Urinary bladder (tissue), 4 donors: ENCODE data around the gene KIF15. TPM values are rescaled to one million over a fixed set of nuclear protein-coding genes. Genes with fewer than 3 reads are reported as not detected.
"Not testable (repeated sequence)": the region's sequence is repeated elsewhere in the genome, so short reads cannot be mapped to it uniquely, and the experiment has no call there.

Source experiments
- DNase-seq: peaks from one replicate; pipeline ENCODE4 v3.0.0-alpha.2; 2015; ENCODE audit errors: extremely low spot score
- H3K27ac ChIP-seq: one replicate; pipeline ENCODE4 v1.5.1; 2013; ENCODE audit warnings: low read depth, mild to moderate bottlenecking, moderate library complexity
- H3K36me3 ChIP-seq: one replicate; pipeline ENCODE4 v1.6.1; 2013; ENCODE audit warnings: mild to moderate bottlenecking, moderate library complexity; ENCODE audit not compliant: insufficient read depth
- H3K4me1 ChIP-seq: one replicate; pipeline ENCODE4 v1.6.1; 2013; ENCODE audit warnings: mild to moderate bottlenecking, moderate library complexity; ENCODE audit not compliant: insufficient read depth
- H3K4me3 ChIP-seq: one replicate; pipeline ENCODE4 v1.5.1; 2013; ENCODE audit warnings: low read depth, low read length
- WGBS: extraction: QIAGEN DNeasy Blood & Tissue Kit; methylation state at CpG from one replicate; pipeline ENCODE4 v1.1.7; 2013; 5-methylcytosine and 5-hydroxymethylcytosine counted together
- polyA plus RNA-seq: library from polyadenylated mRNA; stranded (reverse); fragments of 200-250 nt; gene quantifications from one replicate; pipeline ENCODE4 v1.2.3, GENCODE V29; 2013
- total RNA-seq: library from RNA; depleted of rRNA; stranded (reverse); fragments of >200 nt; gene quantifications from one replicate; pipeline ENCODE4 v1.2.3, GENCODE V29; 2014
- donor health status: healthy with polysubstance abuse.
- donor health status: healthy.

The KIF15 gene
- total and polyA plus RNA-seq, 2 donors = 0.53 to 16.1 TPM

DNA sequence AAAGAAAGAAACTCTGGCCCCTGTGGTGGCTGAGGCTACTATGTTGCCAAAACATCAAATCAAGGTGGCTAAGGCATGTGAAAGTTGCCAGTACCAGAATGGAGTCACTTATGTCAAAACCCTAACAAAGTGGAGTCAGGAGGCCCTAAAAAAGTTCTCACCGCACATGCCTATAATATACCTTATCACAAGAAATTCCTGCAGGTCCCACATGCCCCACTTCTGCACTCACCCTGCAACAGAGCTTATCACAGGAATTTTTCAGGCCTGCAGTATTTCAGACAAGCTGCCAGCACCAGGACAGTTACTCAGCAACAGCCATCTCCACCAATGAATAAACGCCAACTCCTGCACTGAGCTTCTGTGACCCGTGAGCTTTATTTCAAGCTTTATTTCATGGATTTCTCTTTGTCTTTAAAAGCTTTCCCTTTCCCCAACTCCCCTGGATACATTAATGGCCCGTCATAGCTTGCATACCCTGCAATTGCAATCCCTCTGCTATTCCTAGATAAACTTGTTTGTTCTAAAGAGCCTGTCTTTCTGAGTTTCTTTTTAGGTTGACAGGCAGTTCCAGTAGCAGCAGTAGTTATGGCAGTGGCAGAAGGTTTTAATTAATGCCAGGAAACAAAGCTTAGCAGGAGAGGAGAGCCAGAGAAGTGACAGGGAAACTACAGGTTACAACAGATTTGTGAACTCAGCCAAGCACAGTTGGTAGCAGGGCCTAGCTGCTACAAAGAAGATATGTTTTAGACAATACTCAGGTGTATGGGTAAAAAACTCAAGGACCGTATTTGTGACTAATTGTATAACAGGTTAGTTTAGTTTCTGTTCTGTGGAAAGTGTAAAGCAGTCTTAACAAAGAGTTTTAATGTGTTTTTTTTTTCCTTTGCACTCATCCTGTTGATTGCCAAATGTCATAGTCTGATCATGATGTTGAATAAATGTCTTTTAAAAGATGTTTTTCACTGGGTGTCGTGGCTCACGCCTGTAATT, 84.2 kb downstream of the KIF15 start:
- Histone ChIP-seq H3K27ac (no peak overlapping the region), H3K36me3 (no peaks in the 10 kb centered on the region), H3K4me3 (no peak overlapping the region), H3K4me1 (no peaks in the 10 kb centered on the region)
- DNase-seq = no peak
- WGBS = 37% methylated on average over 7 of the region's 7 CpGs

DNA sequence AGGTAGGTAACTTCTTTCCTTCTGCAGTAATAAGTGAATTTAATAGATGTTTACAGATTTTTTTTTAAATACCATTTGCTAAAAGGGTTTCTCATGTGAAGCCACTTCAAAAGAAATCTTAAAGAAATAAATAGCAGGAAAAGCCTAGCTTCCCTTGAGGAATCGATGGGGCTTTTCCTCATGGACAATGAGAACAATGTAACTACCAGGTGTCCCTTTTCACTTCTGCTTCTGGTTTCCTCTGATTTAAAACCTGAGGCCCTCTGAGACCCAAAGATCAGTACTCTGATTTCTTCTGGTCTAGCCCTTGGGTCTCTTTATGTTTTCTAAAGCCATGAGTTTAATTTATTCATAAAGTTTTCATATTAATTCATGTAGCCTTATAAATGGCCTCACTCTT, 87.0 kb downstream of the KIF15 start:
- H3K36me3 ChIP-seq = no peaks in the 10 kb centered on the region
- WGBS = 48% methylated on average over 1 of the region's 1 CpG
- H3K4me1 ChIP-seq = no peaks in the 10 kb centered on the region
- no peak for DNase-seq
- no peak overlapping the region for H3K4me3 ChIP-seq
- H3K27ac ChIP-seq = no peak overlapping the region

- WGBS = 98% methylated on average over 6 of the region's 6 CpGs
Observed at GRCh38 chr3:44856663-44857062, 95.1 kb downstream of the KIF15 start.

DNA sequence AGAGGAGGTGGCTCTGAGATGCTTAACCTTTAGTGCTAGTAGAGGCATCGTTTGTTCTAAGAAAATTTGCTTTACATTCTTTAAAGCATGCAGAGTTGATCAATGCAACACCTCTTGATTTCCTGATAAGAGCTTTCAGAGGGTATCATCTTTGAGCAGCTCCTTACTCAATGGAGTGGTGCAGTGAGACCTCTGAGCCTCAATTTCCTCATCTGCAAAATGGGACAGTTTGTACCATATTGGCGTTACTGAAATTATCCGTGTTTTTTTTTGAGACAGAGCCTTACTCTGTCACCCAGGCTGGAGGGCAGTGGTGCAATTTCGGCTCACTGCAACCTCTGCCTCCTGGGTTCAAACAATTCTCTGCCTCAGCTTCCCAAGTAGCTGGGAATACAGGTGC, 98.5 kb downstream of the KIF15 start:
- Histone ChIP-seq H3K27ac (no peak overlapping the region), H3K4me3 (no peak overlapping the region), H3K4me1 (peaks cover 2% of the 10 kb centered on the region), H3K36me3 (no peaks in the 10 kb centered on the region)
- DNase-seq = no peak
- WGBS = 94% methylated on average over 4 of the region's 4 CpGs

More at GRCh38 chr3:44856663-44857062, 95.1 kb downstream of the KIF15 start:
- not testable (repeated sequence) for H3K4me1 ChIP-seq, H3K27ac ChIP-seq, H3K4me3 ChIP-seq, H3K36me3 ChIP-seq, DNase-seq

DNA sequence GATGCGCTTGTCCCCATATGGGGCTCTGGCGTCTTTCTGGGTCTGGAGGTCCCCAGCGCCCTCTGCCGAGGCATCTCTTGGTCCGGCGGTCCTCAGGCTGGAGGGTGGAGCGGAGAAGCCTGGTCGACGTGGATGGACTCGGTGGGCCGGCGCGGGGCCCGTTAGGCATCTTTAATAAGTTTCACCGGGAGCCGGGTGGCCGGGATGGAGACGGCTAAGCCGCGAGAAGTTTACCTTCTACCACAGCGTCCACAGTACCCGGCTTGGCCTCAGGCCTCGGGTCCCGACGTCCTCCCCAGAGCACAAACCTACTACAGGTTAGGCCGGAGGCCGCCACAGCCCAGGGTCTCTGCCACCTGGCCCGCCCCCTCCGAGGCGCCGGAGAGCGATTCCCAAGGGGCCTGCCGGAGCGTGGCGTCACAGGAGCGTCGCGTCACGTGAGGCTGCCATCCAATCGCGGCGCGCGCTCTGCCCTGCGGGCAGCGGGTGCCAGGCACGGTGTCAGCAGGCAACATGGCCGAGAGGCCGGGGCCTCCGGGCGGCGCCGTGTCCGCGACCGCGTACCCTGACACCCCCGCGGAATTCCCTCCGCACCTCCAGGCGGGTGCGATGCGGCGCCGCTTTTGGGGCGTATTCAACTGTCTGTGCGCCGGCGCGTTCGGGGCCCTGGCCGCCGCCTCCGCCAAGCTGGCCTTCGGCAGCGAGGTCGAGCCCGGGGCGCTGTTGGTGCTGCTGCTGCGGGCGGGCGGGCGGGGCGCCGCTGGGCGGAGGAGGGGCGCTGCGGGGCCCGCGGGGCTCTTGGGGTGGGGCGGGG, 100.0 kb downstream of the KIF15 start, which contains the start of gene TMEM42:
Gene TMEM42, plus strand, starts transcription at position 501 of the 814 bp plus-strand sequence. Its CDS starts 13 bp downstream, at position 514.
- H3K27ac ChIP-seq = peak within 1 kb of the TSS; percentile 90
- H3K4me3 ChIP-seq = peak within 1 kb of the TSS; percentile 71
- DNase-seq = peak; percentile 56
- H3K36me3 ChIP-seq = no peaks in the 10 kb centered on the region
- WGBS = 1% methylated on average over 89 of the region's 91 CpGs
- H3K4me1 ChIP-seq = peaks cover 2% of the 10 kb centered on the region

DNA sequence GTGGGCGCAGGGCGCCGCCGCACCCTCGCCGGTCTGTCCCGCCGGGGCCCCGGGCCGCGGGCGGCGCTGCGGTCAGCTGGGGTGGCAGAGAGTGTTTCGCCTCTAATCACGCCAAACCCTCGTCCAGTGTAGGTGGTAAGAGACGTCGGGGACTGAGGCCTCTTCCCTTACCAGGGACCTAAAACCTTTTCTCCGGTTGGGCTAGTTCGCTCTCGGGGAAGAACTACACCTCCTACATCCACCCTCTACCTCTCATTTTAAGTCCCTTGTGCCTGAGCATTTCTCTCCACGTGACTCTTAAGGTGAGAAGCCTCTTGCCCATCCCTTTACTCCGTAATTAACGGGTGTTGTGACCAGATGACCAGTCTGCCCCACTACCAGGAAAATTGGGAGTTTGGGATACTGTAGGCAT, 100.6 kb downstream of the KIF15 start:
- no peaks in the 10 kb centered on the region for H3K36me3 ChIP-seq
- DNase-seq = no peak
- peak overlapping the region; percentile 71 for H3K4me3 ChIP-seq
- WGBS = 1% methylated on average over 25 of the region's 25 CpGs
- H3K4me1 ChIP-seq = peaks cover 2% of the 10 kb centered on the region
- peak overlapping the region; percentile 3 for H3K27ac ChIP-seq

DNA sequence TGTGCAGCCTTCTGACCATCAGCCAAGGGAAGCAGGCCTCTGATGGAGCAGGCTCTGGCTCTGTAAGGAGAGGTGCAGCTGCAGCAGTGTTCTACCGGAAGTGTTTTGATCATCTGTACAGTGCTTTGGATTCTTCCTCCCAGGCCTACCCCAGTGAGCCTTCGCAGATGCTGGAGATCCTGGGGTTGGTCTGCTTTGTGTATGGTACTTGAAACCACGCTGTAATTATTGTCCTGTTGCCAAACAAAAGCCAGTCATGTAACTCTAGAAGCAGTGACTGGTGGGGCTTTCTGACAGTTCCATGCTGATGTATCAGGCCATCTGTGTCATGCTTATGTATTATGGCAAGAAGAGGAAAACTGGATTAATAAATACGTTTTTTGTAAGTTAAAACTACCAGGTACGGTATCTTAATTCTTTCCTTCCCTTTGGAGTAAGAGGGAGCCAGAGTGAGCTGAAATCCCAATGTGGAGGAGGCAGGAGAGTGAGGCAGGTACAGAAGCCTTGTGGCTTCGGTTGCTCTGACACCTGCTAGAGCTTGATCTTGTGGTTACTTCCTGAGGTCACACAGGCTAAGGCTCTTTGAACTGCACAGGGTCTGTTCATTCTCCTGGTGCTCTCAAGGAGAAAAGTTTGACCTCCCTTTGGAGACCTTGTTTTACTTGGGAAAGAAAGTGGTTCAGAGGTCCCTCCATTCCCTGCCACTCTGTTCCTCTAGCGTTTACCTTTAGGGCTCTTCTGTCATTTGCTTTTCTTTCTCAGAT, 103.9 kb downstream of the KIF15 start:
- Histone ChIP-seq H3K27ac (no peak overlapping the region), H3K4me3 (no peak overlapping the region), H3K36me3 (no peaks in the 10 kb centered on the region), H3K4me1 (peaks cover 2% of the 10 kb centered on the region)
- no peak for DNase-seq
- WGBS = 84% methylated on average over 7 of the region's 7 CpGs

DNA sequence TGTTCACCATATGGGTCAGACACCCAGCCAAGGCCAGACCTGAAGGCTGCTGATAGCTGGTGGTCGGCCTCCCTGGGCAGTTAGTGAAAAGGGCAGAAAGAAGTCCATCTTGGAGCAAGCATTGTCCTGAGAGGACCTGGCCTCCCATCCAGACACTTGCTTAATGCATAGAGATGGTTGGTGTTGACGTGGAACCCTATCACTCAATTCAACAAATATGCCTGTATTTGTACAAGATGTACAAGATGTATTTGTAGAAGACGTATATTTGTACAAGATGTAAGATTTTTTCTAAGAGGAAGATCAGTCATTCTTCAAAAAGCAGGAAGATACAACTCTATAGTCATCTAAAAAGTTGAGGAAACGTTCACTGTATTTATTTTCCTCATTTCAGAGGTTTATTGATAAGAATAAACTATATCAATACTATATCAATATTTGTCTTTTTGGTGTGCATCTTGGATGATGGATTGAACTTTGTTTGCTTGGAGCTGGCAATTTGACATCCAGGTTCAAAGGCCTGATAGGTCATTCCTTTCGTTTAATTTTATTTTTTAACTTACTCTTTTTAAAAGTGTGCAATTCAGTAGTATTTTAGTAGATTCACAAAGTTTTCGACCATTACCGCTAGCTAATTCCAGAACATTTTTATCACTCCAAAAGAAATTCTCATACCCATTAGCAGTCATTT, 106.0 kb downstream of the KIF15 start:
- 96% methylated on average over 7 of the region's 7 CpGs for WGBS
- Histone ChIP-seq H3K27ac (no peak overlapping the region), H3K36me3 (no peaks in the 10 kb centered on the region), H3K4me3 (no peak overlapping the region), H3K4me1 (peaks cover under 1% of the 10 kb centered on the region)
- DNase-seq = no peak

DNA sequence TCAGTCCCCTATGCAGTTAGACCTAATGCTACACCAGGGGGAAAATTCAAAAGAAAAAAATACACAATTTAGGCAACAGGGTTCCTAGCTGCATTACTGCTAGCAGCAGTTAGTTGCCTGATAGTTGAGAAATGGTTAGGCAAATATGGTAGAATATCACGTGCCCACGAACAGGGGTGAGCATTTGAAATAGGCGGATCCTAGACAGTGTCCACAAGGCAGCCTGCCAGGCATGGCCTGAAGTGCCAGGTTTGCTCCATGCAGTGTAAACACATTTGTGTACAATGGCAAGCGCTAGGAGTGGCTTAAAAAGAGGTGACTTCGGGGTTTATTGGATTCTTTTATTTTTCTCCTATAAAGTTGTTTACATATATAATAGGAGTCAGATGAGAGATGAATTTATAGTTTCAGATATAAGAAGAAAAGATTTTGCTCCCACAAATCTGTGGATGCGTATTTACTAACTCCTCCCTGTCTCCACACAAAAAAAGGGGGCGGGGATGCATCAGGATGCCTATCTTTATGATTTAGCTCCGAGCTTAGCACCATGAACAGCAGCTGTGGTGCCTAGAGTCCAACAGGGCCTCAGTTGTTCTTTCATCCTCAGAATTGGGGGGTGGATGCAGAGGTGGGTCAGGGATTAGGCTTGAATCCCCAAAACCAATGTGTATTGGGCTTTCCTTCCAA, 108.9 kb downstream of the KIF15 start:
- no peak overlapping the region for H3K27ac ChIP-seq
- 48% methylated on average over 8 of the region's 8 CpGs for WGBS
- DNase-seq = no peak

DNA sequence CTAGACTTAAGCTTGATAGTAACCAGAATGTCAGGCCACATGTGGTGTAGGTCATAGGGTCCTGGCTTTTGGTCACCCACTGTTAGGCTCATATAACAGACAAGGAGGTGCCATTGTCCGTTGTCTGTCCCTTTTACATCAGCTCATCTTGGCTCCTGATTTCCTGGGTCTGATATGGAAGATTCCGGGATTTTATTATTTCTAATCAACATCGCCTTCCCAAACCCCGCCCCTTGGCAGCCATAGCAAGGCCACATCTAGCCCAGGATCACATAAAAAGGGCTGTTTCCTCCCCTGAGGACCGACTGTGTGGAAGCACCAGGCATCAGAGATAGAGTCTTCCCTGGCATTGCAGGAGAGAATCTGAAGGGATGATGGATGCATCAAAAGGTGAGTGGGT, 112.7 kb downstream of the KIF15 start, which contains the start of gene TGM4:
Gene TGM4, plus strand, starts transcription at position 301 of the 400 bp plus-strand sequence. Its CDS starts 71 bp downstream, at position 372.
- H3K4me1 ChIP-seq = no peaks in the 10 kb centered on the region
- 87% methylated on average over 5 of the region's 5 CpGs for WGBS
- H3K4me3 ChIP-seq = no peak within 1 kb of the TSS
- no peak for DNase-seq
- no peak within 1 kb of the TSS for H3K27ac ChIP-seq
- H3K36me3 ChIP-seq = no peaks in the 10 kb centered on the region

More for the DNA sequence above, 108.9 kb downstream of the KIF15 start:
- Histone ChIP-seq H3K4me1 (no peaks in the 10 kb centered on the region), H3K36me3 (no peaks in the 10 kb centered on the region), H3K4me3 (no peak overlapping the region)

GRCh38 chr3:44875596-44875995, 114.0 kb downstream of the KIF15 start:
- DNase-seq = no peak
- H3K4me3 ChIP-seq = no peak overlapping the region
- H3K4me1 ChIP-seq = no peaks in the 10 kb centered on the region
- 80% methylated on average over 3 of the region's 3 CpGs for WGBS
- no peaks in the 10 kb centered on the region for H3K36me3 ChIP-seq
- no peak overlapping the region for H3K27ac ChIP-seq

GRCh38 chr3:44877333-44877732, 115.7 kb downstream of the KIF15 start:
- DNase-seq = no peak
- H3K4me3 ChIP-seq = no peak overlapping the region
- H3K4me1 ChIP-seq = no peaks in the 10 kb centered on the region
- H3K36me3 ChIP-seq = no peaks in the 10 kb centered on the region
- WGBS = 88% methylated on average over 3 of the region's 3 CpGs
- H3K27ac ChIP-seq = no peak overlapping the region
